Neutrophil (primary cell): Measurements from ENCODE around the gene GPATCH8.

Source experiments
- H3K27ac ChIP-seq: fragments of 200-600 bp; sonication (generic); 2 replicates; pipeline ENCODE4 v1.5.1; 2016; ENCODE audit warnings: mild to moderate bottlenecking, moderate library complexity
- H3K27me3 ChIP-seq: fragments of 200-600 bp; sonication (generic); 2 replicates; pipeline ENCODE4 v1.6.0; 2016; ENCODE audit warnings: mild to moderate bottlenecking
- H3K36me3 ChIP-seq: fragments of 200-600 bp; sonication (generic); 2 replicates; pipeline ENCODE4 v1.5.1; 2017
- H3K4me1 ChIP-seq, 2 experiments: fragments of 200-600 bp in 1 of 2; sonication (generic) in 1 of 2; 1 replicate in 1 of 2; 2 replicates in 1 of 2; pipeline versions ENCODE4 v1.5.1 to v1.6.1; 2013 to 2016; ENCODE audit warnings: low read depth in 1 of 2, low read length in 1 of 2, mild to moderate bottlenecking in 1 of 2, moderate library complexity in 1 of 2; ENCODE audit not compliant: control insufficient read depth in 1 of 2, insufficient read depth in 1 of 2
- H3K4me3 ChIP-seq, 2 experiments: fragments of 200-600 bp in 1 of 2; sonication (generic) in 1 of 2; 1 replicate in 1 of 2; 2 replicates in 1 of 2; pipeline ENCODE4 v1.5.1; 2013 to 2016; ENCODE audit warnings: low read depth in 1 of 2, low read length in 1 of 2, mild to moderate bottlenecking in 1 of 2, moderate library complexity in 1 of 2
- H3K9me3 ChIP-seq: fragments of 200-600 bp; sonication (generic); 2 replicates; pipeline ENCODE4 v1.5.1; 2016
- CTCF ChIP-seq: fragments of 200-600 bp; sonication (generic); IDR thresholded peaks from 2 replicates; pipeline ENCODE4 v1.5.1; 2016; ENCODE audit warnings: antibody characterized with exemption

Gene GPATCH8

GRCh38 chr17:44359458-44360143 lies 143.6 kb downstream of the GPATCH8 start:
- peaks cover 9 to 14% of the 10 kb centered on the region in 2 experiments for H3K4me1 ChIP-seq
- TF ChIP-seq CTCF, result no peak
- H3K27me3 ChIP-seq, result peaks cover 80% of the 10 kb centered on the region
- no peak overlapping the region for H3K4me3 ChIP-seq
- no peak overlapping the region for H3K27ac ChIP-seq
- H3K9me3 ChIP-seq, result no peaks in the 10 kb centered on the region
- no peaks in the 10 kb centered on the region for H3K36me3 ChIP-seq

- peaks cover 12 to 14% of the 10 kb centered on the region in 2 experiments for H3K4me1 ChIP-seq
- TF ChIP-seq CTCF, result no peak
- H3K4me3 ChIP-seq, result no peak overlapping the region
- H3K27me3 ChIP-seq, result peaks cover 76% of the 10 kb centered on the region
- no peak overlapping the region for H3K27ac ChIP-seq
- H3K36me3 ChIP-seq, result no peaks in the 10 kb centered on the region
- no peaks in the 10 kb centered on the region for H3K9me3 ChIP-seq
Measured at GRCh38 chr17:44359006-44359405, 144.2 kb downstream of the GPATCH8 start.

GRCh38 chr17:44358066-44358465 lies 145.1 kb downstream of the GPATCH8 start:
- Histone ChIP-seq H3K9me3 (no peaks in the 10 kb centered on the region), H3K27ac (no peak overlapping the region), H3K27me3 (peaks cover 71% of the 10 kb centered on the region), H3K4me3 (no peak overlapping the region), H3K36me3 (peaks cover 4% of the 10 kb centered on the region), H3K4me1 (peaks cover 13 to 14% of the 10 kb centered on the region in 2 experiments)
- TF ChIP-seq CTCF, result no peak

GRCh38 chr17:44356241-44356640 lies 147.0 kb downstream of the GPATCH8 start:
- peaks cover 53% of the 10 kb centered on the region for H3K27me3 ChIP-seq
- no peak overlapping the region for H3K27ac ChIP-seq
- H3K4me3 ChIP-seq, result no peak overlapping the region
- peaks cover 7 to 19% of the 10 kb centered on the region in 2 experiments for H3K4me1 ChIP-seq
- peaks cover 23% of the 10 kb centered on the region for H3K36me3 ChIP-seq
- no peaks in the 10 kb centered on the region for H3K9me3 ChIP-seq
- no peak for TF ChIP-seq CTCF

- Histone ChIP-seq H3K27me3 (peaks cover 47% of the 10 kb centered on the region), H3K27ac (no peak overlapping the region), H3K9me3 (no peaks in the 10 kb centered on the region)
Measured at GRCh38 chr17:44355642-44356099, 147.5 kb downstream of the GPATCH8 start.

More at GRCh38 chr17:44355642-44356099, 147.5 kb downstream of the GPATCH8 start:
- no peak for TF ChIP-seq CTCF
- Histone ChIP-seq H3K4me3 (no peak overlapping the region), H3K4me1 (peaks cover 10 to 20% of the 10 kb centered on the region in 2 experiments), H3K36me3 (peaks cover 28% of the 10 kb centered on the region)
